LNCAP (cell line): ENCODE data around the gene CDRT4.

Experiments used
- TF ChIP-seq, protein P1 (sequence below): fragments of 450-650 bp; IDR thresholded peaks from 2 replicates; pipeline ENCODE4 v1.5.1; 2017; ENCODE audit warnings: mild to moderate bottlenecking

CDRT4 gene

DNA sequence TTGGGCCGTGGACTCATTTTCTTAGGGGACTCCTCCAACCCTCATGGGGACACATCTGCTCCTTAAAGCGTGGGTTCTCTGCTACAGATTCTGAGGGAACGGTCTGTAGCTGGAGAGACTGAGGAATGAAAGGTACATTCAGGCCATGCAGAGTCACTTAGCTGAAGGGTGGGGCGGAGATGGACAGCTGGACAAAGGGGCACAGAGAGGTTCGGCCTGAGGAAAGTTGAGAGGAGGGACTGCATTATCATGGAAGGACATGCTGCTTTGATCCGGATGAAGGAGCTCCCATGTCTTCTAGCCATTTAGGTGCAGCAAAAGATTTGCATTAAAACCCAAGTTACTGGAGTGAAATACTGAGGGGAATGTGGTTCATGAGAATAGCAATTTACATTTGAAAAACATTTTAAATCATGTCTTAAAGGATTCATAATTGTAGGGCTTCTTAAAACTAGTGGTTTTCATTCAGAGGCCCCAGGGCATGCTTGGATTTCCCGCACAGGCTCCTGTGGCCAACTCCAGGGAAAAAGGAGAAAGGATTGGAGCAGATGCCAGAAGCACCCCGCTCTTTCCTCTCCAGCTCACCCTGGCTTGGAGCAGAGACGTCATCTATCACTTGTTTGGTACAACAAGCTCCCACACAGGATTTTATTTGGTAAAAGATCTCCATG is 54.2 kb downstream of the CDRT4 start:
- TF ChIP-seq, protein P1, sequence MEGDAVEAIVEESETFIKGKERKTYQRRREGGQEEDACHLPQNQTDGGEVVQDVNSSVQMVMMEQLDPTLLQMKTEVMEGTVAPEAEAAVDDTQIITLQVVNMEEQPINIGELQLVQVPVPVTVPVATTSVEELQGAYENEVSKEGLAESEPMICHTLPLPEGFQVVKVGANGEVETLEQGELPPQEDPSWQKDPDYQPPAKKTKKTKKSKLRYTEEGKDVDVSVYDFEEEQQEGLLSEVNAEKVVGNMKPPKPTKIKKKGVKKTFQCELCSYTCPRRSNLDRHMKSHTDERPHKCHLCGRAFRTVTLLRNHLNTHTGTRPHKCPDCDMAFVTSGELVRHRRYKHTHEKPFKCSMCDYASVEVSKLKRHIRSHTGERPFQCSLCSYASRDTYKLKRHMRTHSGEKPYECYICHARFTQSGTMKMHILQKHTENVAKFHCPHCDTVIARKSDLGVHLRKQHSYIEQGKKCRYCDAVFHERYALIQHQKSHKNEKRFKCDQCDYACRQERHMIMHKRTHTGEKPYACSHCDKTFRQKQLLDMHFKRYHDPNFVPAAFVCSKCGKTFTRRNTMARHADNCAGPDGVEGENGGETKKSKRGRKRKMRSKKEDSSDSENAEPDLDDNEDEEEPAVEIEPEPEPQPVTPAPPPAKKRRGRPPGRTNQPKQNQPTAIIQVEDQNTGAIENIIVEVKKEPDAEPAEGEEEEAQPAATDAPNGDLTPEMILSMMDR: no peak

- TF ChIP-seq, protein P1: no peak
Measured at GRCh38 chr17:15412606-15413005, 54.8 kb downstream of the CDRT4 start.

DNA sequence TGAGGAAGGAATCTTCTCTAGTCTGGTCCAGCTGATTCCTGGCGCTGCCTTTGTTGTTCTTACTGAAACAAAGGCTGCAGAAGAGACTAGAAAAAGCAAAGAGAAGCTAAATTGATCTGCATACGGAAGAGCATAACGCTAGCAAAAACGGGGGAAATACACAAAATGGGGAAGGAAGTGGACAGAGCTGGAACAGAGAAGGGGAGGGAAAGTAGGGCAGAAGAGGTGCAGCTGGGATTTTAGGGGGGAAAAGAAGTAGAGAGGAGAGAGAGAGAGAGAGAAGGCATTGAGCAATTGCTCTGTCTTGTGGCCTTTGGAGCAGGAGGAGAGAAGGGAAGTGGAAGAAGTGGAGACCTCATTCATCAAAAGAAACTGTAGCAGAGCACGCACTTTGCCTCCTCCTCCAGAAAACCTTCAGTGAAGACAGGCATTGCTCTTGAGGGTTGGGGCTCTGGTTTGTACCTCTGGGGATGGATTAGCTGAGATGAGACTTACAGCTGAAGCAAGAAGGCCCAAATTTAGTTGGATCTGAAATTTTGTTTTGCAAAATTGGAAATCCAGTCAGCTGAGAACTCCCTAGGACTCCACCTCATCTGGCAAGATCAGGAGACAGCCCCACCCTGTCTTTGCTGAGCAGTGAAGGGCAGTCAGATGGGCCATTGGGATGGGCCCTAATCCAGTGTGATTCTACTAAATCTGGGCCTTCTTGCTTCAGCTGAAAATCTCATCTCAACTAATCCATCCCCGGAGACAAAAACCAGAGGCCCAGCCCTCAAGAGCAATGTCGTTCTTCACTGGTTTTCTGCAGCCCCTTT is 55.8 kb downstream of the CDRT4 start:
- TF ChIP-seq, protein P1: no peak

DNA sequence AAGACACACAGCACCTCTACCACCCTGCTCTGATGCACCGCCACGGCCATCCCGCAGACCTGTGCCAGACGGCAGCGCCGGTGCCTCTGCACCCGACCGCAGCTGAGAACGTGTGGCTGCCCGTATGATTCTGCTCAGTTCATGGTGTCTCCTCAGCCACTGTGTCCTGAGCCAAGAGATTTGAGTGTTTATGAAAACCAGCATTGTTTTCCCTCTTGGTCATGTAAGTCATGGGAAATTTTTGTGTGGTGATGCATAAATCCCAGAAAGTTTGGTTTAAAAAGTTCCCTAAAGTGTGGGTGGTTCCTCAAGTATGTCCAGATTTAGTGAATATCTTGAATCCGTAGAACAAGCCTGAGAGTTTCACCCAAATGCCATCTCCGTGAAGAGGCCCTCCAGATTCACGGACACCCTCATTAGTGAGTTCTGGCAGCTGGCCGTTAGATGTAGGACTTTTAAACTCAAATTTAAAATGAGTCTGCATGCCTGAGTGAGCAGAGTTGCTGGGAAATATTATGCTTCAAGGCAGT is 57.6 kb downstream of the CDRT4 start:
- TF ChIP-seq, protein P1: no peak

- TF ChIP-seq, protein P1: peak; percentile 33; the same call in 1 of the 2 replicates
Measured at GRCh38 chr17:15408803-15409202, 58.6 kb downstream of the CDRT4 start.

DNA sequence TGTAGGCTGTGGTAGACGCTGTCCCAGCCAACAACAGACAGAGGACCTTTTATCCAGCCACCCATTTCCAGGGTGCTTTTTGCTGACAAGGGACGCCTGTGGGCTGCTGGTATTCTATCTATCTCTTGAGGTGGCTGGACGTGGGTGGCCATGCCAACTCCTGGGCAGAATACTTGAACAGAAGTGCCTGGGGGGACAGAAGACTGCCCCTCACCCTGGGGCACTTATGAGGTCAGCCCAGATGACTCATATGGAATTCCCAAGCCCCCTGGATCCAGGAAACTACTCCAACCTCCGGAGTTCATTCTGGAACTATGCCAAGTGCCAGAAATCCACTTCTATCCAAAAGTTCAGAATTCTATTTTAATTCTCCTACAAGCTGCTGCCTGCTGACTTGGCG is 61.3 kb downstream of the CDRT4 start:
- TF ChIP-seq, protein P1: no peak

- TF ChIP-seq, protein P1: no peak
Measured at GRCh38 chr17:15405058-15405415, 62.4 kb downstream of the CDRT4 start.
